ENCODE results near the gene SSBP4.
A peak's percentile ranks its signal among the peaks of the same experiment; 100 is the strongest.
"Not testable (repeated sequence)": the region's sequence is repeated elsewhere in the genome, so short reads cannot be mapped to it uniquely, and the experiment has no call there.

Gene SSBP4

GRCh38 chr19:18419195-18419698 is at the start of gene SSBP4:
Gene SSBP4 (plus strand): TSS chr19:18419398. CDS start chr19:18419649, 251 bp downstream.
- DNase-seq (ENCODE audit: low read depth): peak; percentile 62

GRCh38 chr19:18373407-18373891 is 45.7 kb upstream of the SSBP4 start:
- no peak for DNase-seq (ENCODE audit: low read depth)

- no peak for DNase-seq (ENCODE audit: low read depth)
Observed at GRCh38 chr19:18373892-18374629, 45.1 kb upstream of the SSBP4 start.

DNA sequence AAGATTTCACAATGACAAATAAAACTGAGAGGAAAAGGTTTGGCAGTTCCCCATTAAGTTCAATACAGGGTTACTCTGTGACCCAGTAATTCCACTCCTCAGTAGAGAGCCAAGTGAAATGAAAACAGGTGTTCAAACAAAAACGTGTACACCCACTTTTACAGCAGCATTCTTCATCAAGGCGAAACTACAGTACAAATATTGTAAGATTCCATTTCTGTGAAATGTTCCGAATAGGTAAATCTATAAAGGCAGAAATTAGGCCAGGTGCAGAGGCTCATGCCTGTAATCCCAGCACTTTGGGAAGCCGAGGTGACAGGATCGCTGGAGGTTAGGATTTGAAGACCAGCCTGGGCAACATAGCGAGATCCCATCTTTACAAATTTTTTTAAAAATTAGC is 42.2 kb upstream of the SSBP4 start:
- no peak for DNase-seq (ENCODE audit: low read depth)

GRCh38 chr19:18379803-18380747 is 39.1 kb upstream of the SSBP4 start:
- no peak for DNase-seq (ENCODE audit: low read depth)

DNA sequence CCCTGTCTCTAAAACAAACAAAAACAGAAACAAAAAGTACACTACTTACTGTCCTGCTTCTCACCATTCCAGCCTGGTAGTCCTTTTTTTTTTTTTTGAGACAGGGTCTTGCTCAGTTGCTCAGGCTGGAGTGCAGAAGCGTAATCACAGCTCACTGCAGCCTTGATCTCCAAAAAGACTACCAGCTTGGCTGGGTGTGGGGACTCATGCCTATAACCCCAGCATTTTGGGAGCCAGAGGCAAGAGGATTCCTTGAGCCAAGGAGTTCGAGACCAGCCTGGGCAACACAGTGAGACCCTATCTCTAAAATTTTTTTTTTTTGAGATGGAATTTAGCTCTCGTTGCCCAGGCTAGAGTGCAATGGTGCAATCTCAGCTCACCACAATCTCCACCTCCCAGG is 38.4 kb upstream of the SSBP4 start:
- DNase-seq (ENCODE audit: low read depth): no peak

- not testable (repeated sequence) for DNase-seq (ENCODE audit: low read depth)
Observed at GRCh38 chr19:18383622-18384021, 35.6 kb upstream of the SSBP4 start.

DNA sequence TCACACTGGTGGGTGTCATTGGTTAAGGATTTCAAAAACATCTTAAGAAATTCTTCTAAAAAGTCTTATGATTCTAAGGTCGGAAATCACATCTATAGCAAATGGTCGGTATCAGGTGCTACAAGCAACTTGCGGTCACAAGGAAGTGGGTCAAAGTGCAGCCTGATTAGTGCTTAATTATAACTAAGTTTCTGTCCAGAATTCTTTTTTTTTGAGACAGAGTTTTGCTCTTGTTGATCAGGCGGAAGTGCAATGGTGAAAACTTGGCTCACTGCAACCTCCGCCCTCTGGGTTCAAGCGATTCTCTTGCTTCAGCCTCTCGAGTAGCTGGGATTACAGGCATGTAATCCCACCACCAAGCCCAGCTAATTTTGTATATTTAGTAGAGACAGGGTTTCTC is 34.4 kb upstream of the SSBP4 start:
- no peak for DNase-seq (ENCODE audit: low read depth)

- no peak for DNase-seq (ENCODE audit: low read depth)
Observed at GRCh38 chr19:18385359-18385674, 33.9 kb upstream of the SSBP4 start.

- no peak for DNase-seq (ENCODE audit: low read depth)
Observed at GRCh38 chr19:18385675-18386542, 33.3 kb upstream of the SSBP4 start, which contains the start of gene GDF15. Gene GDF15 (plus strand): TSS chr19:18386158. CDS start chr19:18386190, 32 bp downstream.

GRCh38 chr19:18386543-18387271 is 32.5 kb upstream of the SSBP4 start:
- no peak for DNase-seq (ENCODE audit: low read depth)

- peak; percentile 71 for DNase-seq (ENCODE audit: low read depth)
Observed at GRCh38 chr19:18388100-18388959, 30.9 kb upstream of the SSBP4 start.

DNA sequence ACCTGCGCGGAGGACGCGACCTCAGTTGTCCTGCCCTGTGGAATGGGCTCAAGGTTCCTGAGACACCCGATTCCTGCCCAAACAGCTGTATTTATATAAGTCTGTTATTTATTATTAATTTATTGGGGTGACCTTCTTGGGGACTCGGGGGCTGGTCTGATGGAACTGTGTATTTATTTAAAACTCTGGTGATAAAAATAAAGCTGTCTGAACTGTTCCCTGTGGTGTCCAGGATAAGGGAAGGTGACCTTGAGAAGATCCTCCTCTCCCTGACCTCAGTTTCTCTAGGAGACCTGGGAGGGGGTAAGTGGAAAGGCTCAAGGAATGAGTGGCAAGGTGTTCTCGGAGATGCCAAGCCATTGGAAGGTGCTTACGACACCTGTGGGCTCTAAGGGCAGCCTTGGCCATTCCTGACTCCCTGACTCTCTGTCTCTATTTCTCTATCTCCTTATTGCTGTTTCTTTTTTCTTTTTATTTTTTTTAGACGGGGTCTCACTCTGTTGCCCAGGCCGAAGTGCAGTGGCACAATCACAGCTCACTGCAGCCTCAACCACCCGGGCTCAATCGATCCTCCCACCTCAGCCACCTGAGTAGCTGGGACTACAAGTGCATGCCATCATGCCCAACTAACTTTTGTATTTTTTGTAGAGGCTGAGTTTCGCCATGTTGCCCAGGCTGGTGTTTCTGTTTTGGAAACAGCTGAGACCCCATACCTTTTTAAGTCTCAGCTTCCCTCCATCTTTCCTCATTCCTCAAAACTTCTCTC is 30.1 kb upstream of the SSBP4 start:
- DNase-seq (ENCODE audit: low read depth): no peak

DNA sequence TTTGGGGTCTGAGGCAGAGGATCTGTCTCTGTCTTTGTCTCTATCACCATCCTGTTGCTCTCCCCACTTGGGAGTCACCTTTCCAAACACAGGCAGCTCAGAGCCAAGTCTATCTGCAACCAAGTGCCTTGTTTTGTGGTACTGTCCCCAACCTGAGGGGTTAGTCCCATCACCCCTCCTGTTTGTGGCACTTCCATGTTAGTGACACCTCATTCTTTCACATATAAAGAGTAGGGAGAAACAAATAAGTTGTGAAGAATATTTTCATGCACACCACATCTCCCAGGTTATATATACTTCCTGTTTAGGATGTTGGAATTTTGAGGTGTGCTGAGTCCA is 29.5 kb upstream of the SSBP4 start:
- DNase-seq (ENCODE audit: low read depth): no peak

GRCh38 chr19:18390065-18390907 is 28.9 kb upstream of the SSBP4 start:
- no peak for DNase-seq (ENCODE audit: low read depth)

GRCh38 chr19:18391509-18392075 is 27.6 kb upstream of the SSBP4 start:
- no peak for DNase-seq (ENCODE audit: low read depth)

DNA sequence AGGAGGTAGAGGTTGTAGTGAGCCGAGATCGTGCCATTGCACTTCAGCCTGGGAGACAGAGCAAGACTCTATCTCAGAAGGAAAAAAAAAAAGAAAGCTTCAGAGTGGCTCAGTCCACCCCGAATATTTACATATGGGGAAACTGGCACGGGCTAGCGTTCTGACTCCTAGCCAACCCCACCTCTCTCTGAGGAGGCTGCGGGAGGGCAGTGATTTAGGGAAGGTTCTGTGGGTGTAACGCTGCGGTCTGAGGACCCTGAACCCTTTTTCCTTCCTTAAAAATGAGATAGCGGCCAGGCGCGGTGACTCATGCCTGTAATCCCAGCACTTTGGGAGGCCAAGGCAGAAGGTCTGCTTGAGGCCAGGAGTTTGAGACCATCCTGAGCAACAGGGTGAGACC is 26.8 kb upstream of the SSBP4 start:
- DNase-seq (ENCODE audit: low read depth): no peak

GRCh38 chr19:18392926-18393325 is 26.3 kb upstream of the SSBP4 start:
- no peak for DNase-seq (ENCODE audit: low read depth)

Measured in activated T-helper 9 cell treated with anti-CD3 and anti-CD28 coated beads, Interleukin-2, amount 50 U/mL, for 16 hours (primary cell).